ENCODE data around the gene CSF1.
"Not testable (repeated sequence)": the region's sequence is repeated elsewhere in the genome, so short reads cannot be mapped to it uniquely, and the experiment has no call there.

CSF1 gene

DNA sequence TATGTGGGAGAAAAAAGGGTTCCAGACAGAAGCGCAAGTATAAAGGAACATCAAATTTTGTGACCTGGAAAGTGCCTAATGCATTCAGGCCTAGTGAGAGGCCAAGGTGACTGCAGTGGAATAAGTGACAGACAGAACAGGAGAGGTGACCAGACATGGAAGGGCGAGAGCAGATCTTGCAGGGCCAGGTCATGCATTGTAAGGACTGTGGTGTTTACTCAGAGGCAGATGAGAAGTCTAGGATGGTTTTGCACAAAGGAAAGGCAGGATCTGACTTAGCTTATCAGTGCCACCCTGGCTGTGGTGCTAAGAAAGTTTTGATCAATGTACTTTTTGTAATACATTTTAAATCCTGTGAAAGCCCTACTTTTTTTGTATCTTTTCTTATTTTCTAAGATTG, 39.9 kb downstream of the CSF1 start:
- no peaks in the 10 kb centered on the region for H3K36me3 ChIP-seq (ENCODE audit: insufficient read depth)
- TF ChIP-seq, protein P1, sequence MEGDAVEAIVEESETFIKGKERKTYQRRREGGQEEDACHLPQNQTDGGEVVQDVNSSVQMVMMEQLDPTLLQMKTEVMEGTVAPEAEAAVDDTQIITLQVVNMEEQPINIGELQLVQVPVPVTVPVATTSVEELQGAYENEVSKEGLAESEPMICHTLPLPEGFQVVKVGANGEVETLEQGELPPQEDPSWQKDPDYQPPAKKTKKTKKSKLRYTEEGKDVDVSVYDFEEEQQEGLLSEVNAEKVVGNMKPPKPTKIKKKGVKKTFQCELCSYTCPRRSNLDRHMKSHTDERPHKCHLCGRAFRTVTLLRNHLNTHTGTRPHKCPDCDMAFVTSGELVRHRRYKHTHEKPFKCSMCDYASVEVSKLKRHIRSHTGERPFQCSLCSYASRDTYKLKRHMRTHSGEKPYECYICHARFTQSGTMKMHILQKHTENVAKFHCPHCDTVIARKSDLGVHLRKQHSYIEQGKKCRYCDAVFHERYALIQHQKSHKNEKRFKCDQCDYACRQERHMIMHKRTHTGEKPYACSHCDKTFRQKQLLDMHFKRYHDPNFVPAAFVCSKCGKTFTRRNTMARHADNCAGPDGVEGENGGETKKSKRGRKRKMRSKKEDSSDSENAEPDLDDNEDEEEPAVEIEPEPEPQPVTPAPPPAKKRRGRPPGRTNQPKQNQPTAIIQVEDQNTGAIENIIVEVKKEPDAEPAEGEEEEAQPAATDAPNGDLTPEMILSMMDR (conservative IDR thresholded peaks at IDR 0.05; ENCODE audit: low read depth, low read length), result no peak
- H3K79me2 ChIP-seq (ENCODE audit: insufficient read depth, low read depth), result no peaks in the 10 kb centered on the region
- H2AFZ ChIP-seq (ENCODE audit: low read depth), result no peak overlapping the region
- no peak overlapping the region for H3K4me2 ChIP-seq
- no peaks in the 10 kb centered on the region for H3K27me3 ChIP-seq (ENCODE audit: insufficient read depth, low read depth)
- H3K4me3 ChIP-seq (IDR thresholded peaks at IDR 0.05; ENCODE audit: insufficient read depth, low read depth, low read length), result no peak overlapping the region
- no peak overlapping the region for H3K27ac ChIP-seq
- no peak overlapping the region for H3K9ac ChIP-seq
- no peaks in the 10 kb centered on the region for H4K20me1 ChIP-seq (ENCODE audit: insufficient read depth)
- H3K4me1 ChIP-seq (ENCODE audit: low read depth, poor library complexity, severe bottlenecking), result peaks cover 9% of the 10 kb centered on the region

DNA sequence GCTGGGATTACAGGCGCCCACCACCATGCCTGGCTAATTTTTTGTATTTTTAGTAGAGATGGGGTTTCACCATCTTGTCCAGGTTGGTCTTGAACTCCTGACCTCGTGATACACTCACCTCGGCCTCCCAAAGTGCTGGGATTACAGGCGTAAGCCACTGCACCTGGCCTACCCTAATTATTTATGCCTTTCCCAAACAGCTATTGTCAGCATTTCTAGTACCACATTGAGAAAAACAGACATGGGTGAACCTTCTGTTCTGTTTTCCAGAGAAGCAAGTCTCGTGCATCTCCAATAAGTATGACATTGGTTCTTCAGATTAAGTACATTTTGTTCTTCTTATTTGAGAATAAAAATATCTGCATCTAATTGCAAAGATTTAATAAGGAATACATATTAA, 40.9 kb downstream of the CSF1 start:
- H3K9ac ChIP-seq; H3K4me3 ChIP-seq (IDR thresholded peaks at IDR 0.05; ENCODE audit: insufficient read depth, low read depth, low read length); H3K36me3 ChIP-seq (ENCODE audit: insufficient read depth); H2AFZ ChIP-seq (ENCODE audit: low read depth); H3K79me2 ChIP-seq (ENCODE audit: insufficient read depth, low read depth); H4K20me1 ChIP-seq (ENCODE audit: insufficient read depth); H3K27ac ChIP-seq; H3K4me2 ChIP-seq; H3K4me1 ChIP-seq (ENCODE audit: low read depth, poor library complexity, severe bottlenecking); H3K27me3 ChIP-seq (ENCODE audit: insufficient read depth, low read depth): not testable (repeated sequence)

DNA sequence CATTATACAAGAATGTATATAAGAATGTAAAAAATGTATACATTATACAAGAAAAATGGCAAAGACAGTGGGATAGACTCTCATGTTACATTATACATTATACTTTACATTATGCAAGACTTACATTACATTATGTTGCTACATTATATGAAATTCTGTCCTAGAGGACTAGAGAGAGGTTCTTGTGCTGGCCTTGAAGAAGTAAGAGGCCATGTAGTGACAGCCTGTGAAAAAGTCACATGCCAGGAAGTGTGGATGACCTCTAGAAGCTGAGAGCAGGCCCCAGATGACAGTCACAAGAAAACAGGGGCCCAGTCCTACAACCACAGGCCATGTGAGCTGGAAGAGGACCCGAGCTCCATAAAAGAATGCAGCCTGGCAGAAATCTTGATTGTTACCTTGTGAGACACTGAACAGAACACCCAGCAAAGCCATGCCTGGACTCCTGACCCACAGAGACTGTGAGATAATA, 43.4 kb downstream of the CSF1 start:
- no peak overlapping the region for H3K4me3 ChIP-seq (IDR thresholded peaks at IDR 0.05; ENCODE audit: insufficient read depth, low read depth, low read length)
- no peaks in the 10 kb centered on the region for H3K36me3 ChIP-seq (ENCODE audit: insufficient read depth)
- no peak overlapping the region for H3K27ac ChIP-seq
- peaks cover 9% of the 10 kb centered on the region for H3K4me1 ChIP-seq (ENCODE audit: low read depth, poor library complexity, severe bottlenecking)
- no peak overlapping the region for H3K9ac ChIP-seq
- no peaks in the 10 kb centered on the region for H4K20me1 ChIP-seq (ENCODE audit: insufficient read depth)
- TF ChIP-seq, protein P1 (conservative IDR thresholded peaks at IDR 0.05; ENCODE audit: low read depth, low read length), result no peak
- H2AFZ ChIP-seq (ENCODE audit: low read depth), result no peak overlapping the region
- no peak overlapping the region for H3K4me2 ChIP-seq
- no peaks in the 10 kb centered on the region for H3K27me3 ChIP-seq (ENCODE audit: insufficient read depth, low read depth)
- no peaks in the 10 kb centered on the region for H3K79me2 ChIP-seq (ENCODE audit: insufficient read depth, low read depth)

DNA sequence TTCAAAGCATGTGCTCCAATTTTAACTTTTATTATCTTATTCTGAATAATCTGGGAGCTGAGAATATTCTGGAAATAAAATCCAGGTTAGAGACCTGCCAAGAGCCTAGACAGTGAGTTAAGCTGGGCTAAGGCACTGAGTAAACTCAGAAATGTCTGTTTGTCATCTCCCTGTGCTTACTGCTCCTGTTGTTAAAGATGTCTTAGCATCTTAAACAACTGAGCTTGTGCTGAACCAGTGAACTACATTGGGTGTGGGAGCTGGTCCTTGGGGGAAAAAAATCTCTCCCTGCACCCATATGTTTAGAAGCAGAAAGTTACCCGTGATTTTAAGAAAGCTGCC, 49.0 kb downstream of the CSF1 start:
- Histone ChIP-seq H3K27ac (no peak overlapping the region), H3K79me2 (ENCODE audit: insufficient read depth, low read depth) (no peaks in the 10 kb centered on the region), H3K4me1 (ENCODE audit: low read depth, poor library complexity, severe bottlenecking) (no peaks in the 10 kb centered on the region), H3K36me3 (ENCODE audit: insufficient read depth) (no peaks in the 10 kb centered on the region), H3K9ac (no peak overlapping the region), H3K4me2 (no peak overlapping the region), H3K27me3 (ENCODE audit: insufficient read depth, low read depth) (no peaks in the 10 kb centered on the region), H4K20me1 (ENCODE audit: insufficient read depth) (no peaks in the 10 kb centered on the region), H3K4me3 (IDR thresholded peaks at IDR 0.05; ENCODE audit: insufficient read depth, low read depth, low read length) (no peak overlapping the region), H2AFZ (ENCODE audit: low read depth) (no peak overlapping the region)
- TF ChIP-seq, protein P1 (conservative IDR thresholded peaks at IDR 0.05; ENCODE audit: low read depth, low read length), result no peak

DNA sequence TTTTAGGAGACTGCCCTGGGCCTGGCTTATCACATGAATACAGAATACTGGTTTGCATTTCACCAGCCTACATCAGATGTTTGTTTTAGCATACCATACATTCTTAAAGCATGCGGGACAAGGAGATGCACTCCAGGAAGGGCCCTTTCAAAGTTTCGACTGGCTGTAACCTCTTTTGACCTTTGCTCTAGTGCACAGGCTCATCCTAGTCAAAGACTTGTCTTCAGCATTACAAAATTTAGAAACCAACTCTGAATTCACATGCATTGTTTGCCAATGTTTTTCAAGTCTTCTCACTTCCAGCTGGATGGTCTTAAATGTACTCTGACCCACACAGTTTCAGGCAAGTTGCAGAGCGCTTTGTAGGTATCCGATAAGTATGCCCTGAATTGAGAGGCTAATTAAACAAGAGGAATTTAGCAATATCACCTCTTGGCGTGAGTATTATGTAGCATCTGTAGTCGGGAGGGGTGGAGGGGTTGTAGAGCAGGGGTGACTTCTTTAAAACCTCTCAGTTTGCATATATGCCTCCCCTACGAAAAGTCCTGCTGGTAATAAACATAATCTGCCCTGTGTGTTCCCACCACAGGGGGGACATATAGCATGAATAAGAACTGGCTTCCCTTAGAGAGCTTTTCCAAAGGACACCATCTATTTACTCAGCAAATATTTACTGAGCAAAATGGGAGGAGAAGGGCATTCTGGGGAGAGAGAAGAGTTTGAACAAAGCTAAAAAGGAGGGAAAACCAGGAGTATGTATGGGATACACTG, 49.5 kb downstream of the CSF1 start:
- Histone ChIP-seq H3K4me1 (ENCODE audit: low read depth, poor library complexity, severe bottlenecking) (no peaks in the 10 kb centered on the region), H2AFZ (ENCODE audit: low read depth) (no peak overlapping the region), H3K4me3 (IDR thresholded peaks at IDR 0.05; ENCODE audit: insufficient read depth, low read depth, low read length) (no peak overlapping the region), H3K27me3 (ENCODE audit: insufficient read depth, low read depth) (no peaks in the 10 kb centered on the region), H3K4me2 (no peak overlapping the region), H3K9ac (no peak overlapping the region), H3K27ac (no peak overlapping the region), H4K20me1 (ENCODE audit: insufficient read depth) (no peaks in the 10 kb centered on the region), H3K36me3 (ENCODE audit: insufficient read depth) (no peaks in the 10 kb centered on the region), H3K79me2 (ENCODE audit: insufficient read depth, low read depth) (no peaks in the 10 kb centered on the region)
- TF ChIP-seq, protein P1 (conservative IDR thresholded peaks at IDR 0.05; ENCODE audit: low read depth, low read length), result no peak

Measured in KMS-11 (cell line).